SW 1271 (cell line): Measurements from ENCODE around the gene CCNL1.
"Not testable (repeated sequence)": the region's sequence is repeated elsewhere in the genome, so short reads cannot be mapped to it uniquely, and the experiment has no call there.

Source experiments
- DNase-seq, 2 experiments: peaks; one replicate each; lab custom pipeline; 2025; lab: John Stamatoyannopoulos, UW

CCNL1 gene

GRCh38 chr3:157103860-157104259, 56.1 kb downstream of the CCNL1 start:
- no peak for DNase-seq

DNA sequence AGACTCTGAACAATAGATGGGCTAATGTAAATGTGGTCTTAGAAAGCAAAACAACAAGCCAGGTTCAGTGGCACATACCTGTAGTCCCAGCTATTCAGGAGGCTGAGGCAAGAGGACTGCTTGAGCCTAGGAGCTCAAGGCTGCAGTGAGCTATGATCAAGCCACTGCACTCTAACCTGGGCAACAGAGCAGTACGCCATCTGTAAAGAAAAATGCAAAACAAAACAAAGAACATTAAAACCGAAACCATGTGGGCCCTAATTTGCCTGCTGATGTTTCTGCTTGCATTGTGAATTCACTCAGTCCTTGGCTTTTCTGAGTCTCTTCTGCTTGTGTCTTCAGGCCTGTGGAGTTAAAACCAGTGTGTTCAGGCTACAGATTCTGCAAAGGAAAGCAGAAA, 56.7 kb downstream of the CCNL1 start:
- no peak for DNase-seq

DNA sequence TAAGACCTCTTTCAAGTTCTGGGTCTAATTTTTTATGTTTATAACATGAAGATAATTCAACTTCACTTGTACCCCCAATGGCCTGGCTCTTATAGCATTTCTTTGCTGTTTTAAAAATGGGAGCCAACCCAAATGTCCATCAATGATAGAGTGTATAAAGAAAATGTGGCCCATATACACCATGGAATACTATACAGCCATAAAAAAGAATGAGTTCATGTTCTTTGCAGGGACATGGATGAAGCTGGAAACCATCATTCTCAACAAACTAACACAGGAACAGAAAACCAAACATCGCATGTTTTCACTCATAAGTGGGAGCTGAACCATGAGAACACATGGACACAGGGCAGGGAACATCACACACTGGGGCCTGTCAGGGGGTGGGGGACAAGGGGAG, 57.4 kb downstream of the CCNL1 start:
- DNase-seq = not testable (repeated sequence)

DNA sequence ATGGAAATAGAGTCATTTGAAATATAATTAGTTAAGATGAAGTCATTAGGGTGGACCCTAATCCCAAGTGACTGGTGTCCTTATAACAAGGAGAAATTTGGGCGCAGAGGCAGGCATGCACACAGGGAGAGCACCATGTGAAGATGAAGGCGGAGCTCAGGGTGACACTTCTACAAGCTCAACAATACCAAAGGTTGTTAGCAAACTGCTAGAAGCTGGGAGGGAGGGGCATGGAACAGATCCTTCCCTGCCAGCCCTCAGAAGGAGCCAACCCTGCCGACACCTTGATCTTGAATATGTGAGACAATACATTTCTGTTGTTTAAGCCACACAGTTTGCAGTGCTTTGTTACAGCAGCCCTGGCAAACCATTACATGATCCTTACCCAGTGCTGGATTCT, 57.8 kb downstream of the CCNL1 start:
- DNase-seq = no peak

DNA sequence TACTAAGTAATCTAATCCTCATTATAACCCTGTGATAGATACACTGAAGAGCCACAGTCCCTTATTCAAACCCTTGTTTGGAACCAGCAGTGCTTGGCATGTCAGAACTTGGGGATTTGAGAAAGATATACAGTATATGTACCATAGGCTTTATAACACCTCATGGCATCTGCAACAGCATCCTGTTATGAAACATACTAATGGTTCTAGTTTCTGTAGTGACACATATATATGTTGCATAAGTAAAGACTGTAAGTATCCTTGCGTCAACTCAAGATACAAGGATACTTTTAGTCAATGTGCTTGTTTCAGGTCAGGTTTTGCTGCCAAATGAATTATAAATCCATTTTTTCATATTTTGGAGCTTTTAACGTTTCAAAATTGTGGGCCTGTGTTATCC, 58.5 kb downstream of the CCNL1 start:
- no peak for DNase-seq

DNA sequence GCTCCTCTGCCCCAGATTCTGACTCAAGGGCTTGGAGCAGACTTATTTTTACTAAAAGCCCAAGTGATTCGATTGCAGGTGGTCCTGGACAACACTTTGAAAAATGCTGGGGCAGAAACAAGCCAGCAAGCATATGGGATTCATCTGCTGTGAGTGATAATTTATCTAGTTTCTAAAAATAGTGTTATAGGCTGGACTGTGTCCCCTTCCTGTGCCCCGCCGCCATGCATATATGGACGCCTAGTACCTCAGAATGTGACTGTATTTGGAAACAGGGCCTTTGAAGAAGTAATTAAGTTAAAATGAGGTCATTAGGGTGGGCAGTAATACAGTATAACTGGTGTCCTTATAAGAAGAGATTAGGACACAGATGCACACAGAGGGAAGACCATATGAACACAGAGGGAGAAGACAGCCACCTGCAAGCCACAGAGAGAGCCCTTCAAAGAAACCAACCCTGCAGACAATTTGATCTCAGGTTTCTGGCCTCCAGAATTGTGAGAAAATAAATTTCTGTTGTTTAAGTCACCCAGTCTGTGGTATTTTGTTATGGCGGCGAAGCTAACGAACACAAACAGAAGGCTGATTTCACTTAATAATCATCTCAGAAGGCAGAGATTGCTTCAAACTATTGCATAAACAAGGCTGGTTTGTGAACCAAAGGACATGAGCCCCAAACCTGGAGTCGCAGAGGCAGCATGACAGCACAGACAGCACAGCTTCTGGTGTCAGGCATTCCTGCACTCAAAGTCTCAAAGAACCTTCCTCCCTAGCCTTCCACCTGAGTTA, 59.1 kb downstream of the CCNL1 start:
- DNase-seq = no peak

DNA sequence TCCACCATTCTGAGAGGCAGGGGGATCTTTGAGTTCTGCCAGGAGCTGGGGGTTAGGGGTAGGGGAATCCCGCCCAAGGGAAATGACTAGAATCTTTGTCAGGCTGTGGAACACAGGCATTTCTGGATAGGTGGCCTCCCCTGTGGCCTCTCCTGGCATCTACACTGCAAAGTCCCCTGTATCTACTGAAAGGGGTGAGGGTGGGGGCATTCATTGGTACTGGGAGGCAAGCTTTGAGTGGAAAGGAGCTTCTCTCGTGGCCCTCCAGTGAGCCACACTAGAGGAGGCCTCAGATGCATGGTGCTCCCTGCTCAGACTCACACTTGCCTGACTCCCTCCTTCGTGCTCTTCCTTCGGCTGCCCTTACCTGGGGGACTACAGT, 59.9 kb downstream of the CCNL1 start:
- no peak for DNase-seq

GRCh38 chr3:157099326-157100095, 60.4 kb downstream of the CCNL1 start:
- no peak for DNase-seq

DNA sequence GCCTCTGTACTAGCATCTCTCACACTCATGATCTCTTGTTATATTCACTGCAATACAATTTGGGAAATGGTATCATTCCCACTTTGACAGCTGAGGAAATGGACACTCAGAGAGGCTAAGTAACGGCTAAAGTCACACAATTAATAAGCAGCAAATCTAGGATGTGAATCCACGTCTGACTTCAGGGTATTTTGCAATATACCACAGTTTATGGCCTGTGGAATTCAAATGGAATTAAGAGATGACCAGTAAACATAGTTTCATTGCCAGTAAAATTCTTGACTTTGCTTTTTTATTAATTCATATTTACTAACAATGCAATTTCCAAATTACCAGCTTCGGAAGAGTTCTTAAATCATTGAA, 61.1 kb downstream of the CCNL1 start:
- DNase-seq = no peak

- DNase-seq = no peak
These were observed 61.7 kb downstream of the CCNL1 start for GRCh38 chr3:157098121-157098822.
